ENCODE data around the gene FRMD1.

Gene FRMD1

GRCh38 chr6:168107191-168107983 is 28.4 kb upstream of the FRMD1 start:
- TF ChIP-seq RAD21 (IDR thresholded peaks at IDR 0.05; ENCODE audit: low read depth) (no peak), FOXM1 (IDR thresholded peaks at IDR 0.05; ENCODE audit: borderline replicate concordance, low read depth) (no peak), TAF1 (IDR thresholded peaks at IDR 0.05; ENCODE audit: low read depth) (no peak), REST (IDR thresholded peaks at IDR 0.05; ENCODE audit: low read depth) (no peak), YY1 (IDR thresholded peaks at IDR 0.05; ENCODE audit: low read depth) (no peak), EGR1 (IDR thresholded peaks at IDR 0.05) (no peak), USF1 (IDR thresholded peaks at IDR 0.05) (no peak), ZBTB7A (IDR thresholded peaks at IDR 0.05; ENCODE audit: low read depth) (no peak), CREB1 (IDR thresholded peaks at IDR 0.05; ENCODE audit: low read depth) (no peak), CEBPB (IDR thresholded peaks at IDR 0.05) (no peak), TEAD4 (IDR thresholded peaks at IDR 0.05) (no peak), TCF12 (IDR thresholded peaks at IDR 0.05; ENCODE audit: low read depth) (no peak), EP300 (IDR thresholded peaks at IDR 0.05; ENCODE audit: borderline replicate concordance) (no peak), NFIC (IDR thresholded peaks at IDR 0.05) (no peak)
- TF ChIP-seq, protein P1, sequence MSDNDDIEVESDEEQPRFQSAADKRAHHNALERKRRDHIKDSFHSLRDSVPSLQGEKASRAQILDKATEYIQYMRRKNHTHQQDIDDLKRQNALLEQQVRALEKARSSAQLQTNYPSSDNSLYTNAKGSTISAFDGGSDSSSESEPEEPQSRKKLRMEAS (IDR thresholded peaks at IDR 0.05) = no peak

- TF ChIP-seq CREB1 (IDR thresholded peaks at IDR 0.05; ENCODE audit: low read depth) = no peak
- no peak for TF ChIP-seq REST (IDR thresholded peaks at IDR 0.05; ENCODE audit: low read depth)
- TF ChIP-seq EP300 (IDR thresholded peaks at IDR 0.05; ENCODE audit: borderline replicate concordance) = no peak
- no peak for TF ChIP-seq TEAD4 (IDR thresholded peaks at IDR 0.05)
- no peak for TF ChIP-seq YY1 (IDR thresholded peaks at IDR 0.05; ENCODE audit: low read depth)
- TF ChIP-seq USF1 (IDR thresholded peaks at IDR 0.05) = no peak
- TF ChIP-seq, protein P1 (IDR thresholded peaks at IDR 0.05) = no peak
Observed at GRCh38 chr6:168106633-168107005, 27.6 kb upstream of the FRMD1 start.

GRCh38 chr6:168105813-168106632 is 27.0 kb upstream of the FRMD1 start:
- TF ChIP-seq TEAD4 (IDR thresholded peaks at IDR 0.05) (no peak), USF1 (IDR thresholded peaks at IDR 0.05) (peak; percentile 80), CEBPB (IDR thresholded peaks at IDR 0.05) (no peak), TAF1 (IDR thresholded peaks at IDR 0.05; ENCODE audit: low read depth) (no peak), REST (IDR thresholded peaks at IDR 0.05; ENCODE audit: low read depth) (no peak), EGR1 (IDR thresholded peaks at IDR 0.05) (no peak), YY1 (IDR thresholded peaks at IDR 0.05; ENCODE audit: low read depth) (no peak), CREB1 (IDR thresholded peaks at IDR 0.05; ENCODE audit: low read depth) (no peak), RAD21 (IDR thresholded peaks at IDR 0.05; ENCODE audit: low read depth) (no peak), ZBTB7A (IDR thresholded peaks at IDR 0.05; ENCODE audit: low read depth) (no peak), TCF12 (IDR thresholded peaks at IDR 0.05; ENCODE audit: low read depth) (no peak), NFIC (IDR thresholded peaks at IDR 0.05) (no peak)
- TF ChIP-seq, protein P1 (IDR thresholded peaks at IDR 0.05) = peak; percentile 61

Data from Ishikawa (cell line).